ENCODE measurements around the gene SLC38A9.

The SLC38A9 gene

DNA sequence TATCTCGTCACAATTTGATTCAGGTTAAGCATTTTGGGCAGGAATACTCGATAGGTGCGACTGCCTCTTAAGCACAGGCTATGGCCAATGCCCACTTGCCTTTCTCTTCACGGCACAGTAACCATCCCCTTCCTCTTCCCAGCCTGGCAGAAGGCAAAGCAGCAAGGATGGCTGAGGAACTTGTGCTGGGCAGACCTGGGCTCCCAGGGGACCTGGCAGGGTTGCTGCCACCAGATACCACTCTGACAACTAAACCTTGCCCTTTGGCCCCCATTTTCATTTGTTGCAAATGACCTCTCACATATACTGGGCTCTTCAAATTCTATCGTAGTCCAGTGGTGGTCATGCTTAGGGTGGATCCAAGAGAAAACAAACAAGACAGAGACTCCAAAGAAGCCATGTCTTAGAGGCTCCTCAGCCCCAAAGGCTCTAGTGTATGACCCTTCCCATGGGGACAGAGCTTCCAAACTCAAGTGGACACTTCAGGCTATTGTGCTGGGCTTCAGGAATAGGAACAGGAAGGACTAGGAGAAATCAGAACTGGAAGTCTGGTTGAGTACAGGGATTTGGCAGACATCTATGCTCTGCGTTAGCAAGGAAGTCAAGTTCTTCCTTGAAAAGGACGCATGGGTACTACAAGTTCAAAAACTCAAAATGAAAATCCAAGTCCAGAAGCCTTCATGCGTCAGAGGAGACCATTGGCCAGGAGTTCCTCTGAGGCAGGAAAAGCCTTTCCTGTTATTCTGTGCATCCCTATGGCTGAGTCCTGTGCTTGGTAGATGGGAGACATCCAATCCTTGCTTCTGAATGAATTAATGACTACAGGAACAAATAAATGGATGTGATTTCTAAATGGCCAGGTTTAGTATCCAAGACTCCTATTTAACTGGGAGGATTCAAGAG is 112.7 kb downstream of the SLC38A9 start:
- TF ChIP-seq POLR2A (IDR thresholded peaks at IDR 0.05; ENCODE audit: low read depth, low read length), result no peak
- no peak for TF ChIP-seq PAX5 (IDR thresholded peaks at IDR 0.05; ENCODE audit: insufficient read depth, low read length, severe bottlenecking)
- TF ChIP-seq SPI1 (IDR thresholded peaks at IDR 0.05; ENCODE audit: low read depth, low read length), result no peak
- TF ChIP-seq POLR2AphosphoS5 (IDR thresholded peaks at IDR 0.05; ENCODE audit: low read depth, low read length), result no peak
- no peak for TF ChIP-seq TAF1 (IDR thresholded peaks at IDR 0.05; ENCODE audit: low read depth, low read length)
- no peak for TF ChIP-seq POU2F2 (IDR thresholded peaks at IDR 0.05; ENCODE audit: low read depth, low read length)
- no peak for DNase-seq (ENCODE audit: insufficient read length, low spot score)
- no peak for FAIRE-seq

DNA sequence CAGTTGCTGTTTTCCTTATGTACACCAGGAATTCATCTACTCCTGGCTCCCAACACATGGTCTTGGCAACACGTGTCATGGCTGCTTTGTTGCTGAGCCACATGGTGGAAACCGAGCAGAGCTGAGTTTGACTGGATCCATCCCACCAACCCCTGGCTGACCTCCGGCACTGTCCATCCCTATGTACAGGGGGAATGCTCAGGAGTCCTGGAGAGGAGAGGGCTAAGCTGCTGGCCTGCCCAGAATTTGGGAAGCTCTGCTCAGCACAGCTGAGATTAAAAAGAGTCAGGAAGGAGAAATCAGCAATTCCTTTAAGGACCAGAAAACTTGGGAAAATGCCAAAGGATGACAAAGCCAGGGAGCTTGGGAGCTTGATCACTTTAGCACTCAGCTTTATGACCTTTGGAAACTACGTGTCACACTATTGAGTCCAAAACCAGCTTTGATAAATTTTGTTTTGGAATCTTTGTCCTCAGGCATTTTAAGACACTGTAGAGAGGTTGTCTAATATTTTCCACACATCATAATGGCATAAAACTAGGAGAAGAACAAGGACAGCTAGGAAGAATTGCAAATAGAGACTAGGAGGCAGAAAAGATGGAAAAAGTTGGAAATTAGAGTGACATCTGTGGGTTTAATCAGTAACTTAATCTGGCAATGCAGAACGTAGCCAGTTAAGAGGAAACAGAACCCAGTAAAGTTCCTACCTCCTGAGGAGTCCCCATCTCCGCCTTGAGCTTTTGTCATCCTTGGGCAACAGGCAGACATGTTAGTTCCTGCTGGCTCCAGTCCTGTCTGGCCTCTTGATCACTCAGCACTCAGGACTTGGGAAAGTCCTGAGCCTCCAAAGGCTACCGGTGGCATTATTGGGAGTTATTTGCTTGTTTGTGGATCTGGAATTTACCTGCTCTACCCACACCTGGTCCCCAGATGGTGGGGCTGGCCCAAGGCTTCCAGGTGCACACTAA is 114.8 kb downstream of the SLC38A9 start:
- TF ChIP-seq SPI1 (IDR thresholded peaks at IDR 0.05; ENCODE audit: low read depth, low read length), result no peak
- TF ChIP-seq POLR2A (IDR thresholded peaks at IDR 0.05; ENCODE audit: low read depth, low read length), result no peak
- TF ChIP-seq POU2F2 (IDR thresholded peaks at IDR 0.05; ENCODE audit: low read depth, low read length), result no peak
- FAIRE-seq (no peak), DNase-seq (ENCODE audit: insufficient read length, low spot score) (no peak)

DNA sequence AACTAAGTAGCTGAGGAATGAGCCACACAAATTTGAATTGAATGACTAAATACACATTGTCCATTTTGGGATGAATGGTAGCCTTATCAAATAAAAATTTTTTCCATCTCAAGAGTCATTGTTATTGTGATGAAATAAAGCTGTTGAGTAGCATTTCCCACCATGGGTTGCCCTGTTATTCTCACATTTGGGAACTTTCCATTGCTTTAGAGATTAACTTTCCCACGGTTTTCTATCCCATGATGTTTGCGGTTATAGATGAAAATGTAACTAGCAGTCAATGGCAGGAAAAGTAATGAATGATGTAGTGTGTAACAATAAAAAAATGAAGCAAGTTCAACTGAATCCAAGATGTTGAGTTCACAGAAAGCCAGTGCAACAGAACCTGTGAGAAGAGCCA is 117.5 kb downstream of the SLC38A9 start:
- FAIRE-seq (no peak), DNase-seq (ENCODE audit: insufficient read length, low spot score) (no peak)
- TF ChIP-seq POLR2AphosphoS5 (IDR thresholded peaks at IDR 0.05; ENCODE audit: low read depth, low read length) (no peak), TAF1 (IDR thresholded peaks at IDR 0.05; ENCODE audit: low read depth, low read length) (no peak), POU2F2 (IDR thresholded peaks at IDR 0.05; ENCODE audit: low read depth, low read length) (no peak), SPI1 (IDR thresholded peaks at IDR 0.05; ENCODE audit: low read depth, low read length) (no peak), POLR2A (IDR thresholded peaks at IDR 0.05; ENCODE audit: low read depth, low read length) (no peak), PAX5 (IDR thresholded peaks at IDR 0.05; ENCODE audit: insufficient read depth, low read length, severe bottlenecking) (no peak)

DNA sequence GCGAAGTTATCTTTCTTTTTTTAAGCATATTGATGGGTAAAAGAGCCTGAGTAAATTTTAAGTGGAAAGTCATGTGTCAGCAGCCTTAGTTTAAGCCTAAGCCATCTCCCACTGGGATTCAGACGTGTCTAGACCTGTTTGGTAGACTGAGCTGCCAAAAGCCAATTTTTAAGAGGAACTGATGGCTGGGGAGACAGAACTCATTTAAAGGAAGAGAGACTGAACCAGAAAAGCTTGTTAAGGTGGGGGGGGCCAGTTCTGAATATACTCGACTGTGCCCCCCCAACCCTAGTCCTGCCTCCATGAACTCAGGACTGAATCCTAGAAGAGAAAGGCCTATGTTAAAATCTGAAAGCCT is 119.0 kb downstream of the SLC38A9 start:
- FAIRE-seq (no peak), DNase-seq (ENCODE audit: insufficient read length, low spot score) (no peak)
- TF ChIP-seq POLR2A (IDR thresholded peaks at IDR 0.05; ENCODE audit: low read depth, low read length), result no peak
- TF ChIP-seq POU2F2 (IDR thresholded peaks at IDR 0.05; ENCODE audit: low read depth, low read length), result no peak

DNA sequence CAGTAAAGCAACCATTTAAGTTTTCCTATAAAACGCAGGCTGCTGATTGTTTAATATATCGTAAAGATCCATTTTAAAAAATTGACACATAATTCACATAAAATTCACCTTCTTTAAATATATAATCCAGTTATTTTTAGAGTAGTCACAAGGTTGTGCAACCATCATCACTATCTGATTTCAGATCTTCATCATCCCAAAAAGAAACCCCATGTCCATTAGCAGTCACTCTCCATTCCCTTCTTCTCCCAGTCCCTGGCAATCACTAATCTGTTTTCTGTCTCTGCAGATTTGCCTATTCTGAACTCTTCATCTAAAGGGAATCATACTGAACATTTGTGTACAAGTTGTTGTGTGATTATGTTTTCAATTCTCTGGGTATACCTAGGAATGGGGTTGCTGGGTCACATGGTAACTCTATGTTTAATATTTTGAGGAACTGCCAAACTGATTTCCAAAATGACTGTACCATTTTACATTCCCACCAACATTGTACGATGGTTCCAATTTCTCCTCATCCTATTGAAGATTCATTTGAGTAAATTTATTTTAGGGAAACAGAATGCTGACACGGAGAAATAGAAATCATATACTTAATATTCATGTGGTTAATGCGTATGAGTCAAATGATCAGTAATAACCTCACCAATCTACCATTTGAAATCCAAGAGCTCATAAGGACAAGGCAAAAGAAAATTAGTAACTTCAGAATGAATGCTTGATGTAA is 119.6 kb downstream of the SLC38A9 start:
- no peak for FAIRE-seq
- TF ChIP-seq POLR2AphosphoS5 (IDR thresholded peaks at IDR 0.05; ENCODE audit: low read depth, low read length), result no peak
- no peak for TF ChIP-seq PAX5 (IDR thresholded peaks at IDR 0.05; ENCODE audit: insufficient read depth, low read length, severe bottlenecking)
- TF ChIP-seq TAF1 (IDR thresholded peaks at IDR 0.05; ENCODE audit: low read depth, low read length), result no peak
- TF ChIP-seq SPI1 (IDR thresholded peaks at IDR 0.05; ENCODE audit: low read depth, low read length), result no peak
- TF ChIP-seq POU2F2 (IDR thresholded peaks at IDR 0.05; ENCODE audit: low read depth, low read length), result no peak
- TF ChIP-seq POLR2A (IDR thresholded peaks at IDR 0.05; ENCODE audit: low read depth, low read length), result no peak
- no peak for DNase-seq (ENCODE audit: insufficient read length, low spot score)

DNA sequence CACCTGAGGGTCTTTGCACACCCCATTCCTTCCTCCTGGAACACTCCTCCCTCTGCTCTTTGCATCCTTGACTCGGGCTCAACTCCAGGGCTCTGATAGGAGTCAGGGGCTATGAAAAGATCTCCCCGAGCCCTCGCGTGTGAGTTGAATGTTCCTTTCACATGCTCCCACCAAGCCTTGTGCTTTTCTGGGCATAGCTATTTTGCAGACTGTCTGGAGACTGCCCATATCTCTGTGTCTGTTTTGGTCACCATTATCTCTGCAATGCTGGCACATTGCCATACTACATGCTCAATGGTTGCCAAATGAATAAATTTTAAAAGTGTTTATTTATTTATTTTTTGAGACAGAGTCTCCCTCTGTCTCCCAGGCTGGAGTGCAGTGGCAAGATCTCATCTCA is 120.4 kb downstream of the SLC38A9 start:
- no peak for DNase-seq (ENCODE audit: insufficient read length, low spot score)
- FAIRE-seq, result no peak
- TF ChIP-seq POLR2AphosphoS5 (IDR thresholded peaks at IDR 0.05; ENCODE audit: low read depth, low read length) (no peak), PAX5 (IDR thresholded peaks at IDR 0.05; ENCODE audit: insufficient read depth, low read length, severe bottlenecking) (no peak), SPI1 (IDR thresholded peaks at IDR 0.05; ENCODE audit: low read depth, low read length) (no peak), TAF1 (IDR thresholded peaks at IDR 0.05; ENCODE audit: low read depth, low read length) (no peak)

DNA sequence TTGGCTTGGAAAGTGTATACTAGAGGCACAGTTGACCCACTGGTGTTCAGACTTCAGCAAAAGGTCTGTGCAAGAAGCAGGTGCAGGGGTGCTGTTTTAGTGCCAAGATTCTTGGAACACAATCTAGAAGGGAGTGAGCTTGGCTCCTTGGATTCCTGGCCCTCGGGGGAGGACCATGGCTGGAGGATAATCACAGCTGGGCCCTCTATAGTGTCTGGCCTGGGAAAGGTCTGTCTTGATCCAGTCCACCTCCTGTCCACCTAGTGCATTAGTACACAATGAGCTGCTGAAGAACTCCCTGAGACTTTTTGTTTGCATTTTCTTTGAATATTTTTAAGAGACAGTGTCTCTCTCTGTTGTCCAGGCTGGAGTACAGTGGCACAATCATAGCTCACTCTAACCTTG is 126.9 kb downstream of the SLC38A9 start:
- no peak for DNase-seq (ENCODE audit: insufficient read length, low spot score)
- no peak for TF ChIP-seq POLR2AphosphoS5 (IDR thresholded peaks at IDR 0.05; ENCODE audit: low read depth, low read length)
- TF ChIP-seq POU2F2 (IDR thresholded peaks at IDR 0.05; ENCODE audit: low read depth, low read length), result no peak
- TF ChIP-seq SPI1 (IDR thresholded peaks at IDR 0.05; ENCODE audit: low read depth, low read length), result no peak
- no peak for TF ChIP-seq TAF1 (IDR thresholded peaks at IDR 0.05; ENCODE audit: low read depth, low read length)
- TF ChIP-seq PAX5 (IDR thresholded peaks at IDR 0.05; ENCODE audit: insufficient read depth, low read length, severe bottlenecking), result no peak
- TF ChIP-seq POLR2A (IDR thresholded peaks at IDR 0.05; ENCODE audit: low read depth, low read length), result no peak
- FAIRE-seq, result no peak

DNA sequence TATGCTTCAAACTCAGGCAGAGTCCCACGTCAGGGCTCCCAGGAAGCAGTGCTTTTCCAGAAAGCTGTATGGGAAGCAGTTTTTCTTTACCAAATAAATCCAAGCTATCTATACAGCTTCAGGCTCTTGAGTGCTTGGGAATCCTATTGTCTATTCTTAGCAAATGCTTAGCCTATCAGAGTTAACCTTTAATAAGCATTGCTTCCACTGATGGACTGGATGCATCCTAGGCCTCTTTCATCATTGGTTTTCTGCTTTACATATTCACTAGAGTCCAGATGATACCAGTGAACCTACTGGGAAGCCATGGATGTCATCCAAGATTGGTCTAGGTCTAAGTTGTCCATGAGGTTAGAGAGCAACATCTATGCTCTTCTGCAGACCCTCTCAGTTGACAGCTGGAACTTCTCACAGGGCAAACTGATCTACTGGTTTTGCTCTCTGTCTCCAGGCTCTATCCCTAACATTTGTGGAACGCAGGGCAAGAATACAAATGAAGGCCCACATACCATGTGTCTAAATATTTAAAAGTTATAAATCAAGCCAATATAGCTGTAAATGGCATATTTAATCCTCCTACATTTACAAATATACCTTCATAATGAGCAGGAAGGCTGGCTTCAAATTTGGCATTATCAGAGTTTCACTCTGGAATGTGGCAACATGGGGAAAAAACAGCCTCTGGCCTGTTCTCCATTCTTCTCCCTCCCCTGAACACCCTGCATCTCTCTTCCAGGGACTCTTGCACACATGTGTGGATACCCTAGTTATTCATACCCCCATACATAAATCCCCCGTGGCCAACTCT is 127.5 kb downstream of the SLC38A9 start:
- TF ChIP-seq POLR2AphosphoS5 (IDR thresholded peaks at IDR 0.05; ENCODE audit: low read depth, low read length) (no peak), TAF1 (IDR thresholded peaks at IDR 0.05; ENCODE audit: low read depth, low read length) (no peak), SPI1 (IDR thresholded peaks at IDR 0.05; ENCODE audit: low read depth, low read length) (no peak)
- FAIRE-seq, result no peak

DNA sequence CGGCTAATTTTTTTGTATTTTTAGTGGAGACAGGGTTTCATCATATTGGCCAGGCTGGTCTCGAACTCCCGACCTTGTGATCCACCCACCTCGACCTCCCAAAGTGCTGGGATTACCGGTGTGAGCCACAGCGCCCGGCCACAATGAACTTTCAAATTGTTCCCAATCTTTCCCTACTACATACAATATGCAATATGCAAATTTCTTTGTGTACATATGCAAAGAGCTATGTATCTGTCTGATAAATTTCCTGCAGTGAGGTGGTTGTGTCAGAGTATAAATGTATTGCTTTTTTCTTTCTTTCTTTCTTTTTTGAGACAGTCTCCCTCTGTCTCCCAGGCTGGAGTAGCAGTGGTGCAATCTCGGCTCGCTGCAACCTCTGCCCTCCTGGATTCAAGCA is 128.5 kb downstream of the SLC38A9 start:
- no peak for TF ChIP-seq PAX5 (IDR thresholded peaks at IDR 0.05; ENCODE audit: insufficient read depth, low read length, severe bottlenecking)
- DNase-seq (ENCODE audit: insufficient read length, low spot score) (no peak), FAIRE-seq (no peak)

More for the DNA sequence above, 127.5 kb downstream of the SLC38A9 start:
- no peak for DNase-seq (ENCODE audit: insufficient read length, low spot score)
